Smooth muscle cell of the pulmonary artery (primary cell): ENCODE measurements around the gene TMEM30B. TPM values are rescaled to one million over a fixed set of nuclear protein-coding genes. Genes with fewer than 3 reads are reported as not detected.

Source experiments
- total RNA-seq: library from RNA; depleted of rRNA; stranded (reverse); fragments of >200 nt; gene quantifications from 2 replicates; pipeline ENCODE4 v1.2.3, GENCODE V29; 2014

Gene TMEM30B
- total RNA-seq, result 0.86 and 2.3 TPM in 2 replicates

GRCh38 chr14:61281186-61281947 lies at the start of gene TMEM30B:
Gene TMEM30B (minus strand): TSS chr14:61281338. CDS start chr14:61281147, 191 bp downstream.

GRCh38 chr14:61321385-61322010 lies 40.4 kb upstream of the TMEM30B start, which contains the start of gene PRKCH:
Gene PRKCH (plus strand): TSS chr14:61321579. CDS start chr14:61322102, 523 bp downstream.

Other genes with a start within 250 kb of the TMEM30B start
- 13.1 and 17.0 TPM in 2 replicates for gene PRKCH, start 40.2 kb upstream of the TMEM30B start, total RNA-seq